ENCODE results near the gene NVL.
"Not testable (repeated sequence)": the region's sequence is repeated elsewhere in the genome, so short reads cannot be mapped to it uniquely, and the experiment has no call there.

DNA sequence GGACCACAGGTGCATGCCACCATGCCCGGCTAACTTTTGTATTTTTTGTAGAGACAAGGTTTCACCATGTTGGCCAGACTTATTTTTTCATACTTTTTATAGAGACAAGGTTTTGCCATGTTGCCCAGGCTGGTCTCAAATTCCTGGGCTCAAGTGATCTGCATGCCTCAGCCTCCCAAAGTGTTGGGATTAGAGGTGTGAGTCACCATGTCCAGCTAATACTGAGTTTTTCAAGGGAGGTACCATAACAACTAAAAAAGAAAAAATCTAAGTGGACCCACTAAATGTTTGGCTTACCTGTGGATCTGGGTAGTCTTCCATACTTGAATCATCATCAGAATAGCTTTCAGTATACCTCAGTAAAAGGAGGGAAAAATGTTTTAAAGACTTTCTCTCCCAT, 18.5 kb downstream of the NVL start:
- TF ChIP-seq, protein P1, sequence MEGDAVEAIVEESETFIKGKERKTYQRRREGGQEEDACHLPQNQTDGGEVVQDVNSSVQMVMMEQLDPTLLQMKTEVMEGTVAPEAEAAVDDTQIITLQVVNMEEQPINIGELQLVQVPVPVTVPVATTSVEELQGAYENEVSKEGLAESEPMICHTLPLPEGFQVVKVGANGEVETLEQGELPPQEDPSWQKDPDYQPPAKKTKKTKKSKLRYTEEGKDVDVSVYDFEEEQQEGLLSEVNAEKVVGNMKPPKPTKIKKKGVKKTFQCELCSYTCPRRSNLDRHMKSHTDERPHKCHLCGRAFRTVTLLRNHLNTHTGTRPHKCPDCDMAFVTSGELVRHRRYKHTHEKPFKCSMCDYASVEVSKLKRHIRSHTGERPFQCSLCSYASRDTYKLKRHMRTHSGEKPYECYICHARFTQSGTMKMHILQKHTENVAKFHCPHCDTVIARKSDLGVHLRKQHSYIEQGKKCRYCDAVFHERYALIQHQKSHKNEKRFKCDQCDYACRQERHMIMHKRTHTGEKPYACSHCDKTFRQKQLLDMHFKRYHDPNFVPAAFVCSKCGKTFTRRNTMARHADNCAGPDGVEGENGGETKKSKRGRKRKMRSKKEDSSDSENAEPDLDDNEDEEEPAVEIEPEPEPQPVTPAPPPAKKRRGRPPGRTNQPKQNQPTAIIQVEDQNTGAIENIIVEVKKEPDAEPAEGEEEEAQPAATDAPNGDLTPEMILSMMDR (IDR thresholded peaks at IDR 0.05): not testable (repeated sequence)
- not testable (repeated sequence) for TF ChIP-seq POLR2A (IDR thresholded peaks at IDR 0.05)

All from testis (tissue), 2 donors.